Measurements from ENCODE around the gene SYT8.
"Not testable (repeated sequence)": the region's sequence is repeated elsewhere in the genome, so short reads cannot be mapped to it uniquely, and the experiment has no call there.

GRCh38 chr11:1813356-1813755, 21.4 kb upstream of the SYT8 start:
- not testable (repeated sequence) for TF ChIP-seq CTCF, POLR2A (IDR thresholded peaks at IDR 0.05)
